Measurements from ENCODE around the gene AIRE. TPM values are rescaled to one million over a fixed set of nuclear protein-coding genes. Genes with fewer than 3 reads are reported as not detected.
"Not testable (repeated sequence)": the region's sequence is repeated elsewhere in the genome, so short reads cannot be mapped to it uniquely, and the experiment has no call there.

AIRE gene
- polyA plus RNA-seq, 3 donors: 0.49 to 0.80 (median 0.50) TPM

GRCh38 chr21:44300262-44300959, 14.7 kb downstream of the AIRE start:
- DNase-seq (ENCODE audit: extremely low read depth in 1 of 11, low read depth in 9 of 11, low spot score in 4 of 11): no peak

DNA sequence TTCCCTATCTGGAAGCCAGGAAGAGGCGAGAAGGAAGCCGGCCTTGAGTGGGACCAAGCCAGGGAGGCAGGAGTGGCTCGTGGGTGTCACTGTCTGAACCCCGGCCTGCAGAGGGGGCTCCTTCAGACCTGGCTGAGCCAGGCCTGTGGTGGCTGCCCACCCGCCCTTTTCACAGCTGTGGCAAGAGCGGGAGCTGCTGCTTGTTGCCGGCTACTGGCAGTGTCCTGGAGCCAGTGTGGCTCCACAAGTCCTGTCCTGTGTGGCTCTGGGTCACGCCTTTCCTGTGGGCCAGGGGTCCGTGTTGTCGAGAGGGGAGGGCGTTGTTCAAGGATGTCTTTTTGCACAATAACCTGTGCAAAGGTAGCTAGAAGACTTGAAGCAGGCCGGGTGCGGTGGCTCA, 15.5 kb downstream of the AIRE start:
- no peak for DNase-seq (ENCODE audit: extremely low read depth in 1 of 11, low read depth in 9 of 11, low spot score in 4 of 11)

- DNase-seq (ENCODE audit: extremely low read depth in 1 of 11, low read depth in 9 of 11, low spot score in 4 of 11): no peak
These were observed 16.3 kb downstream of the AIRE start for GRCh38 chr21:44301961-44302406.

DNA sequence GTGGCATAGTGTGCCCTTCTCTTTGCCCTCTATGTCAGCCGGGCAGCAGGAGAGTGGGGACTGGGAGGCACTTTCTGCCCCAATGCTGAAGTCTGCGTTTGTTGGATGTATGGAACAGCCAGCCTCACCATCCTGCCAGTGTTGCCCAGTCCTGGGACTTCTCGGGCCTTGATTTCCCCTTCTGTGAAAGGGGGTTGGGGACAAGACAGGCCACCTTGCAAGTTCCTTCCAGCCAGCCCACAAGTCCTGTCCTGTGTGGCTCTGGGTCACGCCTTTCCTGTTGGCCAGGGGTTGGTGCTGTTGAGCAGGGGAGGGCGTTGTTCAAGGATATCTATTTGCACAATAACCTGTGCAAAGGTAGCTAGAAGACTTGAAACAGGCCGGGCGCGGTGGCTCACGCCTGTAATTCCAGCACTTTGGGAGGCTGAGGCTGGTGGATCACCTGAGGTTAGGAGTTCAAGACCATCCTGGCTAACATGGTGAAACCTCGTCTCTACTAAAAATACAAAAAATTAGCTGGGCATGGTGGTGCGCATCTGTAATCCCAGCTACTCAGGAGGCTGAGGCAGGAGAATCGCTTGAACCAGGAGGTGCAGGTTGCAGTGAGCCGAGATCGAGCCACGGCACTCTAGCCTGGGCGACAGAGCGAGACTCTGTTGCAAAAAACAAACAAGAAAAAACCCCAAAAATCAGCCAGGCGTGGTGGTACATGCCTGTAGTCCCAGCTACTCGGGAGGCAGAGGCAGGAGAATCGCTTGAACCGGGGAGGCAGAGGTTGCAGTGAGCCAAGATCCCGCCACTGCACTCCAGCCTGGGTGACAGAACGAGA, 17.1 kb downstream of the AIRE start:
- DNase-seq (ENCODE audit: extremely low read depth in 1 of 11, low read depth in 9 of 11, low spot score in 4 of 11): not testable (repeated sequence)

GRCh38 chr21:44303490-44303981, 17.9 kb downstream of the AIRE start:
- DNase-seq (ENCODE audit: extremely low read depth in 1 of 11, low read depth in 9 of 11, low spot score in 4 of 11): peak in 1 of 11 donors; percentile 69

GRCh38 chr21:44304011-44304616, 18.4 kb downstream of the AIRE start:
- DNase-seq (ENCODE audit: extremely low read depth in 1 of 11, low read depth in 9 of 11, low spot score in 4 of 11): no peak

- peak in 2 of 11 donors; percentile 51 to 58 for DNase-seq (ENCODE audit: extremely low read depth in 1 of 11, low read depth in 9 of 11, low spot score in 4 of 11)
These were observed 19.2 kb downstream of the AIRE start for GRCh38 chr21:44304877-44305293.

GRCh38 chr21:44305691-44306090, 20.0 kb downstream of the AIRE start:
- no peak for DNase-seq (ENCODE audit: extremely low read depth in 1 of 11, low read depth in 9 of 11, low spot score in 4 of 11)

GRCh38 chr21:44306936-44307704, 21.4 kb downstream of the AIRE start:
- no peak for DNase-seq (ENCODE audit: extremely low read depth in 1 of 11, low read depth in 9 of 11, low spot score in 4 of 11)

DNA sequence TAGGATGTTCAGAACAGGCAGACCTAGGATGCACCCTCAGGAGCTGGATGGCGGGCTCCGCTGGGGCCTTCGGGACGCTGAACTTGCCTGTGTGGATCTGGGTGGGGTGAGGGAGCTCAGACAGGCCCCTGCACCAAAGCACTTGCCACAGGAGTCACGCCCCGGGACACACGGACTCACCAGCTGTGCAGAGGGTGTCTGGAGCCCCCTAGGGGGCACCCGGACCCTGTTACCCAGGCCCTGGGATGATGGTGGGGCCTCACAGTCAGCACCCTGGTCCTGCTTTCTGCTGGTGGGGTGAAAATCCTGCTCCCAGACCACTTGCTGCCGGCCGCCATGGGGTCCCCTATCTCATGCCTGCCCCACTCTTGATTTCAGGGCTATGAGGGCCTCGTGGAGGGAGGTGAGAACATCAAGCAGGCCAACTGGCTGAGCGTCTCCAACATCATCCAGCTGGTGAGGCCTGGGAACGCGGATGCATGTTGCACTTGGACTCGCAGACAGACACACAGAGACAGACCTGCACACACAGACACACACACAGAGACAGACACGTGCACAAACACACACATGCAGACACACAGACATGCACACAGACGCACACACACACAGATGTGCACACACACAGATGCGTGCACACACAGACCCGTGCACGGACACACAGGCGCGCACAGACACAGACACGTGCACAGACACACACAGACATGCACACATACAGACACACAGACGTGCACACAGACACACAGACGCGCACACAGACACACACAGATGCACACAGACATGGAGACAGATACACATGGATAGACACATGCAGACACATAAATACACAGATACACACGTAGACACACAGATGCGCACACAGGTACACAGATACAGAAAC, 25.2 kb downstream of the AIRE start:
- no peak for DNase-seq (ENCODE audit: extremely low read depth in 1 of 11, low read depth in 9 of 11, low spot score in 4 of 11)

DNA sequence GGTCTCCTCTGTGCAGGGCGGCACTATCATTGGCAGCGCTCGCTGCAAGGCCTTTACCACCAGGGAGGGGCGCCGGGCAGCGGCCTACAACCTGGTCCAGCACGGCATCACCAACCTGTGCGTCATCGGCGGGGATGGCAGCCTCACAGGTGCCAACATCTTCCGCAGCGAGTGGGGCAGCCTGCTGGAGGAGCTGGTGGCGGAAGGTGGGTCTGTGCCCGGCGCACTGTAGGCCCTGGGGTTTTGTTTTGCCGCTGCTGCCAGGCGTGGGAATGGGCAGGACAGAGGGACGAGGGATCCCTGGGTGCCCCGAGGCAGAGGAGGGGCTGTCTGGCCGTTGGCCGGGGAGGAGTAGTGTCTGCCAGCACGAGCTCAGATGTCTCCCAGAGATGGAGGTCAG, 26.4 kb downstream of the AIRE start:
- no peak for DNase-seq (ENCODE audit: extremely low read depth in 1 of 11, low read depth in 9 of 11, low spot score in 4 of 11)

GRCh38 chr21:44312716-44313115, 27.0 kb downstream of the AIRE start:
- DNase-seq (ENCODE audit: extremely low read depth in 1 of 11, low read depth in 9 of 11, low spot score in 4 of 11): no peak

GRCh38 chr21:44313451-44313850, 27.8 kb downstream of the AIRE start:
- DNase-seq (ENCODE audit: extremely low read depth in 1 of 11, low read depth in 9 of 11, low spot score in 4 of 11): no peak

DNA sequence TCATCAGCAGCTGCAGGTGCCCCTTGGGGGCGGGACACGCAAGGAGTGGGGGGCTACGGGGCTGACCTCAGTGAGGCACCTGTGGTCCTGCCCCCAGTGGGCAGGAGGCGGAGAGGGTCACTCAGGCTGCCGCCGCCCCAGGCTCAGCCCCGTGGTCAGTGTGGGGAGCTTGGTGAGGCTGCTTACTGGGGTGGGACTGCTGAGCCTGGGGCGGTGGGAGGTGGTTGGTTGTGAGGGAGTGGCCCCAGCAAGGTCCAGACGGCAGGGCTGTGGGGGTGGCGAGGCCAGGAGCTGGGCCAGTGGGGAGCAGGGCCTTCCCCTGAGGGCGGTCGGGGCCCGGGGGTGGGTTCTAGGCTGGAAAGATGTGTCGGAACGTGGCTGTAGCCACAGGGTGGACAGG, 28.5 kb downstream of the AIRE start:
- DNase-seq (ENCODE audit: extremely low read depth in 1 of 11, low read depth in 9 of 11, low spot score in 4 of 11): no peak

- no peak for DNase-seq (ENCODE audit: extremely low read depth in 1 of 11, low read depth in 9 of 11, low spot score in 4 of 11)
These were observed 28.9 kb downstream of the AIRE start for GRCh38 chr21:44314561-44314960.

DNA sequence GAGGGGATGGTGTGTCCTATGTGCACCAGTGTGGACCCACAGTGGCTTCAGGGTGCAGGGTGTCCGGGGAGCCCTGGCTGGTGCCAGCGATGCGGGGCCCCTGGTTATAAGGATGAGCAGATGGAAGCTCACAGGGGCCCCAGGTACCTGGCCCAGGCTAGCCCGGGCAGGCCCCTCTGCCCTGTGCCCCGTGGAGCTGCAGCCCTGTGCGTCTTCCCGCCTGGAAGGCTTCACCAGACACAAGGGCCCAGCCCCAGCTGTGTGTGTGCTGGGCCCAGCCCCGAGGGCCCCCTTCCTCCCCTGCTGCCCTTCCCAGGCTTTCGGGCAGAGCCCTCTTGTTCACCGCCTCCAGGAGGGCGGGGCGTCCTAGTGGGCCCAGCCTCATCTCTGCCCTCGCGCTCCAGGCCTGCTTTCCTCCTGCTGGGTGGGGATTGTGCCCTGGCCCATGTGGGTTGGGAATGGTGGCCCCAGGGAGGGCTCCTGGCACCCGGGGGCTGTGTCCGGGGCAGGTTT, 30.1 kb downstream of the AIRE start:
- DNase-seq (ENCODE audit: extremely low read depth in 1 of 11, low read depth in 9 of 11, low spot score in 4 of 11): no peak

DNA sequence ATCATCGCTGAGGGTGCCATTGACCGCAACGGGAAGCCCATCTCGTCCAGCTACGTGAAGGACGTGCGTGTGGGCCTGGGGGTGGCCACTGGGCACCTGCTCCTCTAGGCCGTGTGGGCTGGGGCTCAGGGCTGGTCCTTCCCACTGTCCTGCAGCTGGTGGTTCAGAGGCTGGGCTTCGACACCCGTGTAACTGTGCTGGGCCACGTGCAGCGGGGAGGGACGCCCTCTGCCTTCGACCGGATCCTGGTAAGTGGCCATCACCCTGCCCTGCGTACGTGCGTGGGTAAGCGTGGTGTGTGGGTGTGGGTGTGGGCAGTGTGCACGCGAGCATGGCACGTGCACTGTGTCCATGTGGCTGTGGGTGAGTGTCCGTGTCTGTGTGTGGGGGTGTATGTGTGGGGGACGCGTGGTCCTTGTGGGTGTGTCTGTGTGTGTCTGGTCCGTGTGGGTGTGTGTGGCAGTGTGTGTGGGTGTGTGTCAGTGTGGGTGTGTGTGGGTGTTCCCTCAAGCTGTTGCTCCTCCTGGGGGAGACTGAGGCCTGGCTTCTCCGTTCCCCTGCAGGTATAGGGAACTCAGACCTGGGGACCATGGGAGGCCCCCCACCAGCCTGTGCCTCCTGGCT, 30.7 kb downstream of the AIRE start:
- no peak for DNase-seq (ENCODE audit: extremely low read depth in 1 of 11, low read depth in 9 of 11, low spot score in 4 of 11)

All from renal cortex interstitium (tissue), 11 donors.